SK-N-SH (cell line): ENCODE data around the gene SOX11. TPM values are rescaled to one million over a fixed set of nuclear protein-coding genes. Genes with fewer than 3 reads are reported as not detected.

Experiments used
- CTCF ChIA-PET: fragments of 300-600, 350-600 bp; formaldehyde crosslinking; extraction: SDS; loops from one replicate; lab custom pipeline; 2021; lab: Yijun Ruan, JAX
- POLR2A ChIA-PET: fragments of 350-600 bp; sonication (Branson Sonifier 250); formaldehyde crosslinking; extraction: SDS; loops from one replicate; lab custom pipeline; 2020; ENCODE audit warnings: antibody characterized with exemption, inconsistent platforms; lab: Yijun Ruan, JAX
- DNase-seq: peaks from one replicate; pipeline ENCODE4 v3.0.0; 2012
- H2AFZ ChIP-seq: fragments of 200-600 bp; sonication (generic); 2 replicates; pipeline ENCODE4 v1.8.1; 2016; ENCODE audit warnings: antibody characterized with exemption, mild to moderate bottlenecking, low read depth
- H3F3A ChIP-seq: fragments of 200-600 bp; sonication (generic); replicated peaks from 2 replicates; pipeline ENCODE3; 2016; ENCODE audit warnings: antibody characterized with exemption, mild to moderate bottlenecking; ENCODE audit not compliant: insufficient read depth
- H3K27ac ChIP-seq, 2 experiments: fragments of 200-500 bp in 1 of 2; fragments of 200-600 bp in 1 of 2; sonication (Bioruptor generic) in 1 of 2; sonication (generic), shearing (Covaris generic) in 1 of 2; 2 replicates each; pipeline versions ENCODE4 v1.5.1 to v1.6.1; 2014 to 2016; ENCODE audit warnings: low read depth in 2 of 2, inconsistent platforms in 1 of 2, low read length in 1 of 2, mild to moderate bottlenecking in 1 of 2, mixed read lengths in 1 of 2
- H3K27me3 ChIP-seq: fragments of 200-600 bp; sonication (generic), shearing (Covaris generic); 2 replicates; pipeline ENCODE4 v1.6.1; 2016; ENCODE audit warnings: mixed run types; ENCODE audit not compliant: insufficient read depth
- H3K36me3 ChIP-seq, 2 experiments: fragments of 200-500 bp in 1 of 2; fragments of 200-600 bp in 1 of 2; sonication (Bioruptor generic) in 1 of 2; sonication (generic) in 1 of 2; replicated peaks in 1 of 2; 2 replicates each; pipeline versions ENCODE3 to v1.5.1; 2014 to 2016; ENCODE audit warnings: low read length in 1 of 2, mild to moderate bottlenecking in 1 of 2; ENCODE audit not compliant: insufficient read depth in 2 of 2, control insufficient read depth in 1 of 2
- H3K4me1 ChIP-seq, 2 experiments: fragments of 200-500 bp in 1 of 2; fragments of 200-600 bp in 1 of 2; sonication (Bioruptor generic) in 1 of 2; sonication (generic), shearing (Covaris generic) in 1 of 2; 2 replicates each; pipeline versions ENCODE4 v1.5.1 to v1.6.1; 2014 to 2016; ENCODE audit warnings: low read depth in 1 of 2, low read length in 1 of 2, mixed run types in 1 of 2; ENCODE audit not compliant: insufficient read depth in 2 of 2, control insufficient read depth in 1 of 2
- H3K4me2 ChIP-seq: fragments of 200-600 bp; sonication (generic), shearing (Covaris generic); 2 replicates; pipeline ENCODE4 v1.6.1; 2017; ENCODE audit warnings: mixed run types
- H3K4me3 ChIP-seq, 2 experiments: fragments of 200-500 bp in 1 of 2; fragments of 200-600 bp in 1 of 2; sonication (Bioruptor generic) in 1 of 2; sonication (generic), shearing (Covaris generic) in 1 of 2; 2 replicates each; pipeline versions ENCODE4 v1.5.1 to v1.8.1; 2014 to 2016; ENCODE audit warnings: low read depth in 2 of 2, inconsistent platforms in 1 of 2, low read length in 1 of 2, mild to moderate bottlenecking in 1 of 2, mixed read lengths in 1 of 2, moderate library complexity in 1 of 2
- H3K79me2 ChIP-seq: fragments of 200-600 bp; sonication (generic); 2 replicates; pipeline ENCODE4 v1.8.1; 2017; ENCODE audit warnings: mild to moderate bottlenecking; ENCODE audit not compliant: insufficient read depth
- H3K9ac ChIP-seq: fragments of 200-600 bp; sonication (generic); 2 replicates; pipeline ENCODE4 v1.6.1; 2017; ENCODE audit warnings: mixed run types
- H3K9me2 ChIP-seq: fragments of 200-600 bp; sonication (generic); 2 replicates; pipeline ENCODE4 v1.6.1; 2017; ENCODE audit warnings: mixed run types
- H3K9me3 ChIP-seq: fragments of 200-600 bp; sonication (generic); 2 replicates; pipeline ENCODE4 v1.6.1; 2017; ENCODE audit warnings: mixed run types, mild to moderate bottlenecking, moderate library complexity
- H4K20me1 ChIP-seq: fragments of 200-600 bp; sonication (generic); 2 replicates; pipeline ENCODE4 v1.6.1; 2017; ENCODE audit warnings: mild to moderate bottlenecking, mixed run types; ENCODE audit not compliant: insufficient read depth
- ELF1 ChIP-seq: IDR thresholded peaks from 2 replicates; pipeline ENCODE4 v1.4.0; 2012
- GATA2 ChIP-seq: sonication (generic); formaldehyde crosslinking; IDR thresholded peaks from 2 replicates; pipeline ENCODE4 v1.5.0; 2020; ENCODE audit warnings: mild to moderate bottlenecking, missing genetic modification reagents
- MAX ChIP-seq: IDR thresholded peaks from 2 replicates; pipeline ENCODE4 v1.4.0; 2012; ENCODE audit warnings: low read depth
- MXI1 ChIP-seq: IDR thresholded peaks from 2 replicates; pipeline ENCODE4 v1.6.1; 2012; ENCODE audit warnings: mild to moderate bottlenecking, low read depth, low read length, improper control_type of control experiment
- PBX3 ChIP-seq: IDR thresholded peaks from 2 replicates; pipeline ENCODE4; 2012
- WGBS: methylation state at CpG from one replicate; pipeline ENCODE4 v1.1.6; 2017; ENCODE audit warnings: low lambda C conversion rate; 5-methylcytosine and 5-hydroxymethylcytosine counted together
- polyA plus RNA-seq, 3 experiments: library from polyadenylated mRNA; depleted of rRNA; stranded (reverse); fragments of >200 nt; gene quantifications; 2 replicates each; pipeline ENCODE4 v1.2.3, GENCODE V29; 2012

The SOX11 gene
- polyA plus RNA-seq, 1 of the 3 experiments (the other 2 are of a cell fraction): 3.4 TPM

- no peaks in the 10 kb centered on the region for H3K9me3 ChIP-seq
- H3K27me3 ChIP-seq: no peaks in the 10 kb centered on the region
- ChIA-PET CTCF (interaction anchor here (0.9 to 2.3 kb wide), 10 partner anchors 20 to 1087 kb away, joined by 3 to 11 read pairs (median 4); no protein-coding TSS in a partner anchor), POLR2A (interaction anchor here (0.6 to 2.2 kb wide), 11 partner anchors 9 to 661 kb away, joined by 3 to 7 read pairs (median 3); no protein-coding TSS in a partner anchor)
- peaks cover 0 to 18% of the 10 kb centered on the region in 2 experiments; a peak in 3 of 4 replicates for H3K4me1 ChIP-seq
- H3K27ac ChIP-seq: peak overlapping the region; percentile 48 to 91
- TF ChIP-seq MXI1 (peak; percentile 56; the same call in 1 of the 2 replicates), GATA2 (CRISPR knock-in tag) (peak; percentile 32), ELF1 (no peak)
- H3K36me3 ChIP-seq: no peaks in the 10 kb centered on the region
- H3K79me2 ChIP-seq: peaks cover 73% of the 10 kb centered on the region
- peak overlapping the region; percentile 89 for H3K4me2 ChIP-seq
- WGBS: 4% methylated on average over 29 of the region's 102 CpGs
- peak overlapping the region; percentile 91 to 95 for H3K4me3 ChIP-seq
- no peaks in the 10 kb centered on the region for H3K9me2 ChIP-seq
- H2AFZ ChIP-seq: no peak overlapping the region
- DNase-seq: peak; percentile 69
- H3F3A ChIP-seq: peaks cover 18% of the 10 kb centered on the region
- H3K9ac ChIP-seq: peak overlapping the region; percentile 81
- peaks cover 34% of the 10 kb centered on the region for H4K20me1 ChIP-seq
These were observed 1.4 kb downstream of the SOX11 start for GRCh38 chr2:5693287-5694201.

- 2% methylated on average over 9 of the region's 9 CpGs for WGBS
- Histone ChIP-seq H3K9me2 (no peaks in the 10 kb centered on the region), H3K9ac (peak overlapping the region; percentile 81), H4K20me1 (peaks cover 34% of the 10 kb centered on the region), H3K79me2 (peaks cover 79% of the 10 kb centered on the region), H2AFZ (no peak overlapping the region), H3K4me1 (peaks cover 0 to 19% of the 10 kb centered on the region in 2 experiments; a peak in 3 of 4 replicates), H3K4me2 (peak overlapping the region; percentile 89), H3K27me3 (no peaks in the 10 kb centered on the region), H3F3A (peaks cover 16% of the 10 kb centered on the region), H3K9me3 (no peaks in the 10 kb centered on the region), H3K36me3 (peaks cover 1 to 4% of the 10 kb centered on the region in 2 experiments), H3K27ac (peak overlapping the region; percentile 48 to 91), H3K4me3 (peak overlapping the region; percentile 91 to 95)
- ChIA-PET CTCF (interaction anchor here (1.0 to 2.3 kb wide), 6 partner anchors 136 to 1079 kb away, joined by 3 to 11 read pairs (median 6); no protein-coding TSS in a partner anchor), POLR2A (interaction anchor here (0.6 to 2.2 kb wide), 5 partner anchors 21 to 377 kb away, joined by 3 to 7 read pairs (median 4); no protein-coding TSS in a partner anchor)
- TF ChIP-seq MAX: no peak
- peak; percentile 26; the same call in 1 of the 2 replicates for TF ChIP-seq PBX3
- peak; percentile 65 for DNase-seq
These were observed 2.1 kb downstream of the SOX11 start for GRCh38 chr2:5694306-5694705.
